ENCODE results near the gene HOXA3. TPM values are rescaled to one million over a fixed set of nuclear protein-coding genes. Genes with fewer than 3 reads are reported as not detected.

HOXA3 gene
- total RNA-seq, 1 experiment from 2014 or later = 3.3 TPM

GRCh38 chr7:27180431-27181420 lies 28.3 kb upstream of the HOXA3 start:
- DNase-seq (ENCODE audit: low read depth) = no peak
- in situ Hi-C loops (cut with HindIII; ENCODE audit: low pct_unique_long_range_greater_than_20kb, low sequenced_read_pairs) = no loop called here

GRCh38 chr7:27179503-27180430 lies 27.4 kb upstream of the HOXA3 start:
- in situ Hi-C loops (cut with HindIII; ENCODE audit: low pct_unique_long_range_greater_than_20kb, low sequenced_read_pairs) = no loop called here
- peak; percentile 90 for DNase-seq (ENCODE audit: low read depth)

- DNase-seq (ENCODE audit: low read depth) = no peak
- in situ Hi-C loops (cut with HindIII; ENCODE audit: low pct_unique_long_range_greater_than_20kb, low sequenced_read_pairs) = no loop called here
These were observed 26.6 kb upstream of the HOXA3 start for GRCh38 chr7:27179030-27179429.

- DNase-seq (ENCODE audit: low read depth) = peak; percentile 26
- in situ Hi-C loops (cut with HindIII; ENCODE audit: low pct_unique_long_range_greater_than_20kb, low sequenced_read_pairs) = no loop called here
These were observed 26.0 kb upstream of the HOXA3 start for GRCh38 chr7:27178366-27178765.

- in situ Hi-C loops (cut with HindIII; ENCODE audit: low pct_unique_long_range_greater_than_20kb, low sequenced_read_pairs) = no loop called here
These were observed 25.5 kb upstream of the HOXA3 start for GRCh38 chr7:27177795-27178320.

GRCh38 chr7:27176962-27177794 lies 24.8 kb upstream of the HOXA3 start:
- peak; percentile 47 for DNase-seq (ENCODE audit: low read depth)
- in situ Hi-C loops (cut with HindIII; ENCODE audit: low pct_unique_long_range_greater_than_20kb, low sequenced_read_pairs) = no loop called here

More at GRCh38 chr7:27177795-27178320, 25.5 kb upstream of the HOXA3 start:
- DNase-seq (ENCODE audit: low read depth) = peak; percentile 34

GRCh38 chr7:27176524-27176845 lies 24.1 kb upstream of the HOXA3 start:
- in situ Hi-C loops (cut with HindIII; ENCODE audit: low pct_unique_long_range_greater_than_20kb, low sequenced_read_pairs) = no loop called here
- peak; percentile 38 for DNase-seq (ENCODE audit: low read depth)

- DNase-seq (ENCODE audit: low read depth) = peak; percentile 35
- in situ Hi-C loops (cut with HindIII; ENCODE audit: low pct_unique_long_range_greater_than_20kb, low sequenced_read_pairs) = no loop called here
These were observed 23.5 kb upstream of the HOXA3 start for GRCh38 chr7:27175626-27176523.

- in situ Hi-C loops (cut with HindIII; ENCODE audit: low pct_unique_long_range_greater_than_20kb, low sequenced_read_pairs) = no loop called here
- DNase-seq (ENCODE audit: low read depth) = peak; percentile 79
These were observed 22.7 kb upstream of the HOXA3 start for GRCh38 chr7:27174874-27175625.

- peak; percentile 66 for DNase-seq (ENCODE audit: low read depth)
- in situ Hi-C loops (cut with HindIII; ENCODE audit: low pct_unique_long_range_greater_than_20kb, low sequenced_read_pairs) = no loop called here
These were observed 21.8 kb upstream of the HOXA3 start, which contains the start of gene HOXA10 for GRCh38 chr7:27173956-27174873. HOXA10 (minus strand) TSS chr7:27174320; CDS start chr7:27174306, 14 bp downstream.

- DNase-seq (ENCODE audit: low read depth) = peak; percentile 65
- in situ Hi-C loops (cut with HindIII; ENCODE audit: low pct_unique_long_range_greater_than_20kb, low sequenced_read_pairs) = no loop called here
These were observed 21.1 kb upstream of the HOXA3 start for GRCh38 chr7:27173511-27173955.

GRCh38 chr7:27172823-27173510 lies 20.6 kb upstream of the HOXA3 start:
- peak; percentile 87 for DNase-seq (ENCODE audit: low read depth)
- in situ Hi-C loops (cut with HindIII; ENCODE audit: low pct_unique_long_range_greater_than_20kb, low sequenced_read_pairs) = no loop called here

GRCh38 chr7:27172315-27172774 lies 20.0 kb upstream of the HOXA3 start:
- DNase-seq (ENCODE audit: low read depth) = peak; percentile 62
- in situ Hi-C loops (cut with HindIII; ENCODE audit: low pct_unique_long_range_greater_than_20kb, low sequenced_read_pairs) = no loop called here

GRCh38 chr7:27171637-27172314 lies 19.4 kb upstream of the HOXA3 start:
- in situ Hi-C loops (cut with HindIII; ENCODE audit: low pct_unique_long_range_greater_than_20kb, low sequenced_read_pairs) = no loop called here
- DNase-seq (ENCODE audit: low read depth) = peak; percentile 70

Data from Caki2 (cell line).